Activated naive CD8-positive, alpha-beta T cell treated with anti-CD3 and anti-CD28 coated beads, Interleukin-2, amount 50 U/mL, for 16 hours (primary cell): Measurements from ENCODE around the gene CRELD2.

ENCODE experiments used
- DNase-seq: peaks from one replicate; pipeline ENCODE4 v3.0.0-alpha.2; 2020; ENCODE audit warnings: low read depth, low spot score

The CRELD2 gene

DNA sequence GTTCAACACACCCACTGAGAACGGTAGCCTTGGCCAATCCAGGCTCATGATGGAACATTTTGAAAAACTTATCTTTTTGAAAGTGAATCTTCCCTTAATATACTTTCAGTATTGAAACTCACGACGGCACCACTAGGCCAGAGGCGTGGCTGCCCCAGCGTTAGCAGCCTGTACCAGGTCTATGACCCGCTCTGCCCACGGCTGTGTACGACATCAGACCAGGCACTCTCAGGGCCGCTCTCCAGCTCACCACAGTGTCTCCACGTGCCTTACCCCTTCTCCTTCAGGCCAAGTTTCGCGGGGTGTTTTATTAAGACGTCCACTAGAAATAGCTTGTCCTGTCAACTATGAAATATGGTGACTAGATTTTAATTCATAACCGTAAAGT lies 31.4 kb upstream of the CRELD2 start:
- no peak for DNase-seq

DNA sequence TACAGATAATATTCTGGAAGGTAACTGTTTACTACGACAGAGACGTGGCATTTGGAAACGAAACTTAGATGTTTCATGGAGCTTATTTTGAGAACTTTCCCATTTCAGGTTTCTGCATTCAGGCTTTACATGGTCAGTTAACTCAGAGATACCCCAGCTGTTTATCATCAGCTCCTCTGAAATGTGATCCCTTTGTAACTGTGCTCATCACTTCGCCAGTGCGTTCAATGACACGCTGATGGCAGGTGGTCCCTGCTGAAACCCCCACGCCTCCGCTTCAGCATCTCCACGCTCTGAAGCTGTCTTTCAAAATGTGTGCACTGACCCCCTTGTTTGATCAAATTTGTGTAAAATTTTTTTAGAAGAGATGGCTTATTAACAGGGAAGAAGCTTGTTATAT lies 30.7 kb upstream of the CRELD2 start:
- DNase-seq: no peak

DNA sequence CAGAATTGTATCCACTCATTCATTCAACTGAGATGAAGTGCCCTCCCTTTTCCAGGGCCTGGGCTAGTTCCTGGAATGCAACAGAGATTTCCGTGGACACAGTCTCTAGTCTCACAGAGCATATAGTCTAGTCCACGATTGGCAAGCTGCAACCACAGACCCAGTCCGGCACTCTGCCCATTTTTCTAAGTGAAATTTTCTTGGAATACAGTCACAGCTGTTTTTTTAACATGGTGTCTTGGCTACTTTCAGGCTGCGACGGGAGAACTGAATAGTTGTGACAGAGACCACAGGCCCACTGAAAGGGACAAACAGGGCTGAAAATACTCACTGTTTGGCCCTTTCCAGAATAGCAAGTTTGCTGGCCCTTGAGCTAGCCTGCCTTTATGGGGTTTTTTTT lies 29.4 kb upstream of the CRELD2 start:
- no peak for DNase-seq

DNA sequence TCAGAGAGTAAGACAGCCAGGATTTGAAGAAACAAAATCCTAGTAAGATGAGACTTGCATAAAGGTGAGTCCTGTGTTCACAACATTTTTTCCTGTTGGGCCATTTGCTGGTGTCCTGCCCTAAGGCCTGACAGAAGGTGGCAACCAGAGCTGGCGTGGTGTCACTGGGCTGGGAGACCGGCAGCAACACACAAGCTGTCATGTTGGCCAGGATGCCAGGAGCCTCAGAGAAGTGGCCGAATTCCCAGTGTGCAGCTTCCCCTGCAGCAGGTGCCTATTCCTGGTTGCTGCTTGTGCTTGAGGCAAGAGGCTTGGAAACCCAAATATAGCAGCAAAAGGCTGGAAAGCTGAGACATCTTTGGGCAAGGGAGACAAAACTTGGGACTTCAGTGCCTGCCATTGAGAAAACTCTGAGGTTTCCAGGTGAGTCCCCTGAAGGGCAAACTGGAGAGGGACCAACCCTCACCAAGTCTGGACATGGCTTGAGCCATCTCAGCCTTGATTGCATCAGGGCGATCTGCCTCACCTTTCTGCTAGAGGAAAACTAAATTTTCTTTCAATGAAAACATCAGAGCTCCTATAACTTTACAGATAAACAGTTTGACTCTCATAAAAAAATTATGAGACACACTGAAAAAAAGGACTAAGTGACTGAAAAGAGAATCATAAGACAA lies 26.1 kb upstream of the CRELD2 start:
- no peak for DNase-seq

DNA sequence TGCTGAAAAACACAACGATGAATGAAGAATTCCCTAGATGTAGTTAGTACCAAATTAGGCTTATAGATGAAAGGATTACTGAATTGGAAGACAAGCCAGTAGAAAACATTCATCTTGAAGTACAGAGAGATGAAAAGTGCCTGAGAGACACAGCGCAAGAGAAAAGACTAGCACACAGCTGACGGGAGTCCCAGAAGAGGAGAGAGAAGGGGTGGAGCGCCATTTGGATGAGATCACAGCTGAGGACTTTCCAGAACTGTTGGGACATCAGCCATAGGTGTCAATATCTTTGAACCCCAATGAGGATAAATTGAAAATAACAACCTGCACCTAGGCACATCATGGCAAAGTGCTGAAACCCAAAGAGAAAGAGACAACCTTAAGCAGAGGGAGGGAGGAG lies 25.4 kb upstream of the CRELD2 start:
- no peak for DNase-seq

DNA sequence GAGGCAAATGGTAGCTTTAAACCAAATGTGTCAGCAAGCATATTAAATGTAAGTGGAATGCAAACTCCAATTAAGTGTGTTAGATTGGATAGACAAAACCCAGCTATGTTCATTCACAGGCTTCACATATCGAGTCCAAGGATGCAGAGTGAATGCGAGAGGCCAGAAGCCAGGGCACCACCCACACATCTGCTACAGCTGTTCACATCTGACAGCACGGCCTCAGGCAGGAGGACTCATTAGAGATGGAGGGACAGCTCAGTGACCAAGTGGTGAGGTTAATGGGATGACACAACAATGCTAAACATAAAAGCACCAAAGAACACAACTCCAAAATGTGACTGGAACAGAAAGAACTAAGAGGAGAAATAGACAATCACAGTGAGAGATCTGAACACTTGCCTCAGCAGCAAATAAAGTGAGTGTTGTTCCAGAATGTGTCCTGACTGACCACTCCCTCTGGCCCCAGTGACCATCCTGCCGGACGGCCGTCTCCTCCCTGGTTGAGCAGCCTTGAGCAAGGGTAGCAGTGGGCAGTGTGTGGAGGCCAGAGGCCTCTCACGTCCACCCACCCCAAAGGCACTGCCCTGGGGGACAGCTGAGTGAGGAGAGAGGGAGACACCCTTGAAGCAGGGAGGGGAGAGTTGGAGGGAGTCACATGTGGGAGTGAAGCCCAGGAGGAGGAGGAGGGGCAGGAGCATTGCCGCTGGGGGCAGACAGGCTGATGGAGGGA lies 23.9 kb upstream of the CRELD2 start:
- no peak for DNase-seq

DNA sequence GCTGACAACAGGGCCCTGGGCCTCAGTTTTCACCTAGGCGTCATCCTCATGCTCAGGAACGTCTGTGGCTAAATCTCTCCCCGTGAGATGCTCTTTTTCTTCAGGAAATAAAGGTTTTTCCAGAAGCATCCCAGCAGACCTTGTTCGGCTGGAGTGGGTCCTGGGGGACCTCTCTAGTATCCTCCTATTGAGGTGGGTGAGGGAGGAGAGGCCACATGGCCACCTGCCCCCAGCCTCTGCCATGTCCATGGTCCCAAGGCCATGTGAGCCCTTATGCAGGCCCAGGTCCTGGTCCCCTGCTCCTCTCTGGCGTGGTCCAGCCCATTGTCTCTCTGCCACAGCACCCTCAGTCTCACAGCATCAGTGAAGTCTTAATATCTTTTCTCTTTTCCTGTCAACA lies 22.2 kb upstream of the CRELD2 start:
- DNase-seq: no peak

DNA sequence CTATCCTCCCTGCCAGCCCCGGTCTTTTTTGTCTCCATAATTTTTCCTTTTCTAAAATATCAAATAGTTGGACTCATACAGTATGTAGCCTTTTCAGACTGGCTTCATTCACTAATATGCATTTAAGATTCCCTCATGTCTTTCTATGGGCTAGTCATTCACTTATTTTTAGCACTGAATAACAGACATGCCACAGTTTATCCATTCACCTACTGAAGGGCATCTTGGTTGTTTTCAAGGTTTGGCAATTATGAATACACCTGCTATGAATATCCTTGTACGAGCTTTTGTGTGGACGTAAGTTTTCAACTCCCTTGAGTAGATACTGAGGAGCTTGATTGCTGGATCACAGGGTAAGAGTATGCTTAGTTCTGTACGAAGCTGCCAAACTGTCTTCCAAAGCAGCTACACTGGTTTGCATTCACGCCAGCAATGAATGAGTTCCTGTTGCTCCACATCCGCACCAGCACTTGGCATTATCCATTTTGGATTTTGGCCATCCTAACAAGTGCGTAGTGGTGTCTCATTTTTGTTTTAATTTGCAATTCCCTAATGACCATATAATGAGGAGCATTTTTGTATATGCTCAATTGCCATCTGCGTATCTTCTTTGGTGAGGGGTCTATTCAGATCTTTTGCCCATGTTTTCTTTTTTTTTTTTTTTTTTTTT lies 21.3 kb upstream of the CRELD2 start:
- DNase-seq: no peak

DNA sequence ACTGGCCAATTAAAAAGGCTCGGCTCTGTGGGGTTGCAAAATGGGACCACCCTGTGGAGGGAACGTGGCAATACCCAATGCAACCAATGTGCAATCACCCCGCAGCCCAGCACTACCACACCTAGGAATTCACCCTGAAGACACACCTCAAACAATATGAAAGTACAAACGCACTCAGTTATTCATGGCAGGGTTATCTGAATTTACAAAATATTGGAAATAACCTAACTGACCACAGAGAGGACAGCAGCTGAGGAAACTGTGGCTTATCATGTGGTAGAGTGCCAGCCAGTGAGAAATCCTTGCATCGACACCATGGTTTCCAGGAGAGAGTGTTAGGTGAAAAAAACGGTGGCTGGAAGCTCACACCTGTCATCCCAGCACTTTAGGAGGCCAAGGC lies 18.9 kb upstream of the CRELD2 start:
- no peak for DNase-seq

DNA sequence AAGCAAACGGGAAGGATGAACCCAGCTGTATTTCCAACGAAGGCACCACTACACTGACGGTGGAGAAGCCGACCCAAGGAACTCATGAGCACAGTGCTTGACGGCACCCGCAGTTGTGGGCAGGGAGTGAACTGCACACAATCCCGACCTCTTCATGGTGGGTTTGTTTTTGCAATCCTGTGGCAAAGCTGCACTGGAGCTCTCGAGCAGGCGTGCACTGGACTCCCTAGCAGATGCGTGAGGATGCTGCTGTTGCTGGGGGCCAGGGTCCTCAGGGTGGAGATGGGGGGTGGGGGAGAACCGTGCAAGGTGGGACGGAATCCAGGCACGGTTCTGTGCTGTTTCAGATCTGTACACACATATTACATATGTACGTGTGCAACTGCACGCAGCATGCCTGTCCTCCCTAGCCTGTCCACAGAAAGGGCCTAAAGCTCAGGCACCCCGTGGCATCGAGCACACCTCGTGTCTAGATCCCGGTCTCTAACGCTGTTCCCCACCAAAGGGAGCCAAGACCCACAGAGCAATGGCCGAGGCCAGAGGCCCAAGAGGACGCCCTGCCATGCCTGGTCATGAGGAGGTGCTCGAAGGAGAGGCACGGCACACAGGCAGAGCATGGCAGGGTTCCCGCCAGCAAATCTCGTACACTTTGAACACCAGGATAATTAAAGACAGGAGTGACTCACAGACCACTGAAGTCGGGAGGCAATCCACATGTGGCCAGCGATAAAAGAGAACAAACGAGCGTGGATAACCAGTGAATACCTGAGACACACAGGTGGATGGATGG lies 17.8 kb upstream of the CRELD2 start:
- no peak for DNase-seq

DNA sequence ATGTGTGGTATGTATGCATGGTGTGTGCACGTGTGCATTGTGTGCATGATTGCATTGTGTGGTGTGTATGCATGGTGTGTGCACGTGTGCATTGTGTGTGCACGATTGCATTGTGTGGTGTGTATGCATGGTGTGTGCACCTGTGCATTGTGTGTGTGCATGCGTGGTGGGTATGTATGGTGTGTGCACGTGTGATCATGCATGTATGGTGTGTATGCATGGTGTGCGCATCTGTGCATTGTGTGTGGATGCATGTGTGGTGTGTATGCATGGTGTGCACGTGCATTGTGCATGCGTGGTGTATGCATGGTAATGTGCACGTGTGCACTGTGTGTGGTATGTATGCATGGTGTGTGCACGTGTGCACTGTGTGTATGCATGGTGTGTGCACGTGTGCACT lies 17.0 kb upstream of the CRELD2 start:
- DNase-seq: no peak

DNA sequence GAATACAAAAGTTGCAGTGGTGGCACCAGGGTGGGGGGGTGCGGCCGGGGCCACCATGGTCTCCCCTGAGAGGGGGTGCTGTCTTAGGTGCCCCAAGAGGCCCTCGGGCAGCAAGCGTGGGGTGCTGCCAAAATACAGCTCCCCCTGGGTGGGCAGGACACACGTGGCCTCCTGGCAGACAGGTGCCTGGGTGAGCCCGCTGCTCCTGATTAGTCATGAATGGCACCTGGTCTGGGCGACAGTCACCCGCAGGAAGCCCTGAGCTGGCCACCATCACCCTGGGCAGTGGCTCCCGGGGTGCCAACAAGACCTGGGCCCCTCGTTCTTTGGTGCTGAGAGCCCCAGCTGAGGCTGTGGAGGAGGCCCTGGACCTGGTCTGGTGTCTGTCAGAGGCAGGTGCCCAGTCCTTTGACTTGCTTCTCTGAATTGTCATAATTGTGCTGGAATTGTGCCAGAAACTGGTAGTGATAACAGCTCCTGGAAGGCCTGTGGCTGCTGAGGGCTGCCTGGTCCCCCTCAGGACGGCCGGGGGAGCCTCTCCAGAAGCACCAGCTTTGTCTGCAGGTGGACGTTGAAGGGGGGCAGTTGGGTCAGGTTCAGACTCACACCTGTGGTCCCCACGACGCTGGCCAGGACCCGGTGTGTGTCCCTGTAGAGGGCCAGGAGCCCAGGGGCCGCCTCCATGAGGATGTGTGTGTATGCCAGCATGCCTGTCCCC lies 15.0 kb upstream of the CRELD2 start:
- DNase-seq: no peak

DNA sequence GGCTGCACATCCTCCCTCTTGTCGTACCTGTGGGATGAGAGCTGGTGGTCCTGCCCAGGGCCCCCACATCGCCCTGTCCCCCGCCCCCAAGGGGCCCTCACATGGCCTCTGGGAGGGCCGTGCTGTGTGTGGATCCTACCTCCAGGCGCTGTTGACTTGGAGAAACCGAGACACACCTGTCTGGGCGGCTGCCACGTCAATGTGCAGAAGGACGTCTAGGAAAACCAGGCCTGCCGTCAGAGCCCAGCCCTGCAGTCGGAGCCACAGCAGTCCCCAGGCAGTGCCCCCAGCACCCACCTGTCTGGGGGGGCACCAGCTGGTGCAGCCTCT lies 14.4 kb upstream of the CRELD2 start:
- no peak for DNase-seq

DNA sequence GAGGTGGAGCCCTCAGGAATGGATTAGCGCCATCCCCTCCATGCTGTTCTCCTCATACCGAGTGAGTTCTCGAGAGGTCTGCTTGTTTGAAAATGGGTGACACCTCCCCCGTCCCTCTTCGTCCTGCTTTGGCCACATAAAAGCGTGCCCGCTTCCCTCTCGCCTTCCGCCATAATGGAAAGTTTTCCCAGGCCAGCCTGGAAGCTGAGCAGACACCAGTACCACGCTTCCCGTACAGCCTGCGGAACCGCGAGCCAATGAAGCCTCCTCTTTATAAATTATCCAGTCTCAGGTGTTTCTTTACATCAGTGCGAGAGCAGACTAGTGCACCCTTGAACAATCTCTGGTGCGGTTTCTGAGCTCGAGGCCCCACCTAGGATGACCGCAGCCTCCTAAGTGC lies 13.0 kb upstream of the CRELD2 start:
- no peak for DNase-seq

DNA sequence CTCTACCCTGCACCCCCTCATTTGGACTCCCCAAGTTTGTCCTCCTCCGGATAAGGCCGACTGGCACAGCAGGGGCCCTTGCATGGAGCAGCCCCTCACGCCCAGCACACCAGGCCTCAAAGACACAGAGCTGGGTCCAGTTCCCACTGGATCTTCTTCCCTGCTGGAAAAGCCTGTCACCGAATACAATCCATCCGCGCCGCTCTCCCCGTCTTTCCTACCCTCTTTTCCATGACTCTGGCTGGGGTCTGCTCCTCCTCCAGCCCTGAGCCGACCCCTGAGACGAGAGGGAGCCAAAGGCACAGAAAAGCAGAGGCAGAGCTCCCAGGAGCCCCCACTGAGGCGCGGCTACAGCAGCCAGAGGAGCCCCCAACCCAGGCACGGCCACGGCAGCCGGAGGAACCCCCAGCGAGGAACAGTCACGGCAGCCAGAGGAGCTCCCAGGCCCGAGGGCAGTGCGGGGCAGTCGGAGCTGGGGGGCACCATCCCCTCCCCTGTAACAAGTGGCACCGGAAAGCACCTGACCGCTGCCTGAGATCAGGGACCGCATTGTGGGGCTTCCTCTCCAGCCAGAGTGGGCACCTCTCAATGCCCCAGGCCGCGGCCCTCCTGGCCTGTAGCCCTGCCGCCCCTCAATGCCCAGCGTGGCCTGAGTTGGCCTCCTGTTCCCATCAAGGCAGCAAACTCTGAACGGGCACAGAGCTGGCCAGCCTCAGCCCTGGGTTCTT lies 12.2 kb upstream of the CRELD2 start:
- no peak for DNase-seq

DNA sequence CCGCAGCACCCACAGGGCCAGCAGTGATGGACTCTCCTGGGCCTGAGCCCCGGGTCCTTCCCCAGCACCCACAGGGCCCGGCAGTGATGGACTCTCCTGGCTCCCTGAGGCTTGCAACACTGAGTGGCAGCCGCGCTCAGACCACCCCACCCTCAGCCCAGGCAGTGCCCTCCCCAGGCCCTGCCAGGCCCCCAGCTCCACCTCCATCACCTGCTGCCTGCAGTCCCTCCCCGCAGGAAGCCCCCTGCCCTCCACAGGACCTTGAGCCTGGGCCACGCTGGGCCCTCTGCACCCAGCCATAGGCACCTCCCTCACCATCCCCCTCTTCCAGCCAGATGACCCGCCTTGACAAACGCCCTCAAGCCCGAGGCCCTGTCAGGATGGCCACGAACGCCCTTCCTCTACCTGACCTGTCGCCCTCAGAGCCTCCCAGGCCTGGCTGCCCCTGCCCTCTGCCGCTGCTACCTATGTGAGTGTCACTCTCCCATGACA lies 11.6 kb upstream of the CRELD2 start:
- no peak for DNase-seq

DNA sequence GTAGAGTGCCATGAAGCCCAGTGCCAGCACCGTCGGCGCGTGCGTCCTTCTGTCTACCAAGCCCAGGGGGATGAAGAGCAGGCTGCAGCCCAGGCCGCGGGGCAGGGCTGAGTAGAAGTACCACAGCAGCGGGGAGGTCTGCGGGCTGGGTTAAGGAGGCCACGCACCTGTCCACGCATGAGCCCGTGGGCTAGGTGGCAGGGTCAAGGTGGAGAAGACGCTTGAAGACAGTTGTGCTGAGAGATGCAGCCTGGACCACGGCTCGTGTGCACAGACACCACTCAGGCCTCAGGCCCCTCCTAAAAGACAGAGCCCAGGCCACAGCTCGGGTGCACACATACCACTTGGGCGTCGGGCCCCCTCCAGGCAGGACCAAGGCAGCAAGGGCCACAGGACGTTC lies 10.6 kb upstream of the CRELD2 start:
- no peak for DNase-seq

DNA sequence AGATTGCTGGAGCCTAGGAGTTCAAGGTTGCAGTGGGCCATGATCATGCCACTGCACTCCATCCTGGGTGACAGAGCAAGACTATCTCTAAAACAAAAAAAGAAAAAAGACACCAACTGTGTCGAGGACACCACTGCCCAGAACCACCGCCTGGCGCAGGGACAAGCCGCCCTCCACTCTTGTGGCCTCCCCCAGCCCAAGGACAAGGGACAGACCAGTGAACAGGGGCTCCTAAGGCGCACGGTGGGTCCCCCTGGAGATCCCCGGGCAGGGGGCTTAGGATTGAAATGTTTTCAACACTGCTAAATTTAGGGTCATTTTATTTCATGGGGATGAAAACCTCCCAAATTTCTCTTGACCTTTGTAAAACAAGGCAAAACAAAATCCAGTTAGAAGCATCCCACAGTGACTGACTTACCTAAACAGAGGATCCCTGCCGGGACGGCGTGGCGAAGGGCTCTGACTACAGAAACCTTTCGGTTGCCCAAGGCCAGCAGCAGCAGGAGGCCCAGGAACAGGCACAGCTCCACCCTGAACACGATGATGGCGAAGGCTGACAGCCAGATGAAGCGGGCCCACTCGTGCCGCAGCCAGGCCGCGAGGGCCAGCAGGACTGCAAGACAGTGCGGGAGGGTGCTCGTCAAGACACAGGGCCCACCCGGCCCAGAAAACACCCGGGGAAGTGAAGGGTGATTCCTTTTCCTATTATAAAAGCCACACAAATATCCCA lies 8.8 kb upstream of the CRELD2 start:
- DNase-seq: no peak

DNA sequence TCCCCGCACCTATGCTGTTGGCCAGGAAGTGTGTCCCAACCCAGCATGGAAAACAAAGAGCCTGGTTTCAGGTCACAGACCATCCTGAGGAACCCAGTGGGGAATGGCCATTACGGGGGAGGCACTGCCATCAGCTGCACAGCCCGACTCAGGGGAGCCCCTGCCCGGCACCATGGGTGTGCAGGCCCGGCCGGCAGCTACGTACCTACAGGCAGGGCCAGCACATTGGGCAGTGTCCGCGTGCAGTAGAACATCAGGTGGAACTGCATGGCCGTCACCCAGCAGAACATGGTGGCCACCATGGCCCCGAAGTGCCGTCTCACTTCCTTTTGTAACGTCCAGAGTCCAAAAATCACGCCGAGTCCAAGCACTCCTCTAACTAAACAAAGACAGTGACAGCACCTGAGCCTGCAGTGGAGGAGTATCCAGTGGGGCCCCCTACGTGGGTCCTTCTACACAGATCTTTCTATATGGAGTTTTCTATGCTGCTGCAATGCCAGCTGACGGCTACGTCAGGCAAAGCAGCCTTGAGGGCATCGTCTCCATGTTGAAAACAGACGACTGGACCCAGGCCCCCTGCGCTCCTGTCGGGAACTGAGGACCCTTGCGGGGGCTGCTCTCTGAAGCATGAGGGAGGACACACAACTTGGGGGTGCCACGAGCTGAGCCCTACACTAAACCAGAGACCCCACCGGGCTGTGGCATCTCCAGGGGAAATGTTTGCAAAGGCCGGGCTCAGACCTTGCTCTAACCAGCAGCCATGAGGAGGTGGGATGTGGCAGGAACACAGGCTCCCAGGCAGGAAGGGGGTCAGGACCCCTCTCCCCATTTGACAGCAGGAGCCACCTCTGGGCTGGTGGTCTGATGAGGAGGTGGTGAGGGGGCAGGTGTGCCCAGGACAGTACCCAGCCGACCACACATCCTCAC lies 7.9 kb upstream of the CRELD2 start:
- DNase-seq: no peak
